GM23248 (cell line): Measurements from ENCODE around the gene PCCA. TPM values are rescaled to one million over a fixed set of nuclear protein-coding genes. Genes with fewer than 3 reads are reported as not detected.

Source experiments
- DNase-seq: peaks from one replicate; pipeline ENCODE4 v3.0.0-alpha.2; 2015
- H2AFZ ChIP-seq: fragments of 200-600 bp; sonication (generic); 2 replicates; pipeline ENCODE4 v1.6.1; 2016; ENCODE audit warnings: antibody characterized with exemption
- H3F3A ChIP-seq: fragments of 200-600 bp; sonication (generic); 2 replicates; pipeline ENCODE4 v1.6.1; 2016; ENCODE audit warnings: mild to moderate bottlenecking, antibody characterized with exemption, mixed run types; ENCODE audit not compliant: insufficient read depth
- H3K27ac ChIP-seq: fragments of 200-600 bp; sonication (generic); 2 replicates; pipeline ENCODE4 v1.5.1; 2016; ENCODE audit warnings: mild to moderate bottlenecking
- H3K27me3 ChIP-seq: fragments of 200-600 bp; sonication (generic); replicated peaks from 2 replicates; pipeline ENCODE4 v1.6.1; 2016; ENCODE audit warnings: mild to moderate bottlenecking; ENCODE audit not compliant: insufficient read depth
- H3K36me3 ChIP-seq: fragments of 200-600 bp; sonication (generic); 2 replicates; pipeline ENCODE4 v1.6.1; 2016; ENCODE audit warnings: low read depth, mild to moderate bottlenecking
- H3K4me1 ChIP-seq: fragments of 200-600 bp; sonication (generic); 2 replicates; pipeline ENCODE4 v1.6.1; 2016; ENCODE audit warnings: mild to moderate bottlenecking; ENCODE audit not compliant: insufficient read depth
- H3K4me2 ChIP-seq: fragments of 200-600 bp; sonication (generic); one replicate; pipeline ENCODE4 v1.6.1; 2016; ENCODE audit warnings: mild to moderate bottlenecking; ENCODE audit not compliant: unreplicated experiment
- H3K4me3 ChIP-seq: fragments of 200-600 bp; sonication (generic); 2 replicates; pipeline ENCODE4 v1.5.1; 2016; ENCODE audit warnings: mild to moderate bottlenecking
- H3K79me2 ChIP-seq: fragments of 200-600 bp; sonication (generic); 2 replicates; pipeline ENCODE4 v1.6.1; 2016; ENCODE audit warnings: mild to moderate bottlenecking; ENCODE audit not compliant: insufficient read depth
- H3K9ac ChIP-seq: fragments of 200-600 bp; sonication (generic); 2 replicates; pipeline ENCODE4 v1.6.1; 2016; ENCODE audit warnings: mild to moderate bottlenecking
- H3K9me2 ChIP-seq: fragments of 200-600 bp; sonication (generic); 2 replicates; pipeline ENCODE4 v1.6.1; 2016; ENCODE audit warnings: mixed run types, mild to moderate bottlenecking, moderate library complexity; ENCODE audit not compliant: insufficient read depth
- H3K9me3 ChIP-seq: fragments of 200-600 bp; sonication (generic); one replicate; pipeline ENCODE4 v1.6.1; 2017; ENCODE audit warnings: low read depth
- H4K20me1 ChIP-seq: fragments of 200-600 bp; sonication (generic); 2 replicates; pipeline ENCODE4 v1.6.0; 2016; ENCODE audit not compliant: insufficient read depth
- EZH2 ChIP-seq: fragments of 200-600 bp; sonication (generic); IDR thresholded peaks from 2 replicates; pipeline ENCODE4 v1.6.1; 2018; ENCODE audit warnings: antibody characterized with exemption, mild to moderate bottlenecking; ENCODE audit not compliant: insufficient read depth, poor library complexity, severe bottlenecking
- EZH2phosphoT487 ChIP-seq: fragments of 200-600 bp; sonication (generic); IDR thresholded peaks from 2 replicates; pipeline ENCODE4 v1.6.1; 2018; ENCODE audit warnings: antibody characterized with exemption, moderate library complexity, mild to moderate bottlenecking, low read depth; ENCODE audit not compliant: insufficient read depth
- whole genome bisulfite sequencing, 2 experiments: methylation state at CpG; one replicate each; pipeline ENCODE4 v1.1.6; 2015 to 2017; ENCODE audit warnings: low lambda C conversion rate in 2 of 2, low coverage in 1 of 2; ENCODE audit errors: missing lambda C conversion rate in 2 of 2; 5-methylcytosine and 5-hydroxymethylcytosine counted together
- in situ Hi-C: fragments of 300-500 bp; cut with MboI; formaldehyde crosslinking; loops from 2 replicates; pipeline ENCODE4 v1.15.0; 2020
- polyA plus RNA-seq: library from polyadenylated mRNA; unstranded; fragments of >200 nt; fragmentation: Nextera tagmentation; extraction: Ambion mirVana; gene quantifications from 2 replicates; pipeline ENCODE4 v1.2.1, GENCODE V29; 2016
- total RNA-seq: library from RNA; depleted of rRNA; stranded (reverse); fragments of >200 nt; shearing (Covaris generic); gene quantifications from 2 replicates; pipeline ENCODE4 v1.2.3, GENCODE V29; 2014

Gene PCCA
- total and polyA plus RNA-seq, 2 experiments from 2014 or later: 9.1 to 9.6 TPM

GRCh38 chr13:100356426-100356825, 267.5 kb downstream of the PCCA start:
- H3K9ac ChIP-seq: no peak overlapping the region
- no peaks in the 10 kb centered on the region for H4K20me1 ChIP-seq
- DNase-seq: no peak
- no peaks in the 10 kb centered on the region for H3K9me2 ChIP-seq
- H3K9me3 ChIP-seq: no peaks in the 10 kb centered on the region
- WGBS, 2 experiments: 48 to 61% methylated on average over 1 of the region's 1 CpG
- H3K4me2 ChIP-seq: no peak overlapping the region
- H2AFZ ChIP-seq: no peak overlapping the region
- in situ Hi-C loops: no loop called here
- no peak overlapping the region for H3K4me3 ChIP-seq
- H3F3A ChIP-seq: peaks cover 7% of the 10 kb centered on the region; the same call in 1 of the 2 replicates
- H3K27me3 ChIP-seq: no peaks in the 10 kb centered on the region
- no peaks in the 10 kb centered on the region for H3K79me2 ChIP-seq
- no peak overlapping the region for H3K27ac ChIP-seq
- no peaks in the 10 kb centered on the region; the same call in 1 of the 2 replicates for H3K4me1 ChIP-seq
- no peaks in the 10 kb centered on the region for H3K36me3 ChIP-seq
- no peak for TF ChIP-seq EZH2phosphoT487

GRCh38 chr13:100356889-100357288, 268.0 kb downstream of the PCCA start:
- peaks cover 12% of the 10 kb centered on the region; the same call in 1 of the 2 replicates for H3F3A ChIP-seq
- H3K4me3 ChIP-seq: no peak overlapping the region
- 77 to 82% methylated on average over 3 of the region's 3 CpGs for WGBS, 2 experiments
- no peaks in the 10 kb centered on the region for H3K9me2 ChIP-seq
- no peaks in the 10 kb centered on the region for H3K27me3 ChIP-seq
- no peaks in the 10 kb centered on the region for H4K20me1 ChIP-seq
- H3K9ac ChIP-seq: no peak overlapping the region
- H3K27ac ChIP-seq: no peak overlapping the region
- H3K36me3 ChIP-seq: no peaks in the 10 kb centered on the region
- TF ChIP-seq EZH2phosphoT487 (no peak), EZH2 (no peak)
- no peak overlapping the region for H2AFZ ChIP-seq
- H3K9me3 ChIP-seq: no peaks in the 10 kb centered on the region
- no peak for DNase-seq
- H3K79me2 ChIP-seq: no peaks in the 10 kb centered on the region
- peaks cover 3% of the 10 kb centered on the region for H3K4me1 ChIP-seq
- in situ Hi-C loops: no loop called here
- H3K4me2 ChIP-seq: no peak overlapping the region

GRCh38 chr13:100357764-100358163, 268.9 kb downstream of the PCCA start:
- H3K4me3 ChIP-seq: no peak overlapping the region
- no peak overlapping the region for H2AFZ ChIP-seq
- H3K9me2 ChIP-seq: no peaks in the 10 kb centered on the region
- no peaks in the 10 kb centered on the region for H3K79me2 ChIP-seq
- no peak overlapping the region for H3K9ac ChIP-seq
- H3K27me3 ChIP-seq: no peaks in the 10 kb centered on the region
- H3K4me2 ChIP-seq: no peak overlapping the region
- in situ Hi-C loops: no loop called here
- no peak overlapping the region for H3K27ac ChIP-seq
- no peak for DNase-seq
- no peaks in the 10 kb centered on the region for H3K9me3 ChIP-seq
- TF ChIP-seq EZH2phosphoT487 (no peak), EZH2 (no peak)
- H3F3A ChIP-seq: peaks cover 19% of the 10 kb centered on the region; the same call in 1 of the 2 replicates
- no peaks in the 10 kb centered on the region for H3K36me3 ChIP-seq
- 92 to 97% methylated on average over 1 of the region's 1 CpG for WGBS, 2 experiments
- peaks cover 7% of the 10 kb centered on the region for H3K4me1 ChIP-seq
- no peaks in the 10 kb centered on the region for H4K20me1 ChIP-seq

- no peak overlapping the region for H3K4me2 ChIP-seq
- H3K4me1 ChIP-seq: peaks cover 26% of the 10 kb centered on the region
- H3F3A ChIP-seq: peaks cover 40% of the 10 kb centered on the region
- DNase-seq: peak; percentile 78
- H2AFZ ChIP-seq: no peak overlapping the region
- in situ Hi-C loops: no loop called here
- H3K9me2 ChIP-seq: no peaks in the 10 kb centered on the region
- no peak overlapping the region for H3K4me3 ChIP-seq
- no peaks in the 10 kb centered on the region for H3K36me3 ChIP-seq
- H3K27me3 ChIP-seq: no peaks in the 10 kb centered on the region
- no peaks in the 10 kb centered on the region for H3K79me2 ChIP-seq
- WGBS, 2 experiments: 27 to 29% methylated on average over 2 of the region's 2 CpGs
- H4K20me1 ChIP-seq: no peaks in the 10 kb centered on the region
- H3K9me3 ChIP-seq: no peaks in the 10 kb centered on the region
- H3K9ac ChIP-seq: no peak overlapping the region
- peak overlapping the region; percentile 39; the same call in 1 of the 2 replicates for H3K27ac ChIP-seq
- TF ChIP-seq EZH2phosphoT487 (no peak), EZH2 (no peak)
Observed at GRCh38 chr13:100361504-100361903, 272.6 kb downstream of the PCCA start.

- WGBS, 2 experiments: 97 to 99% methylated on average over 2 of the region's 2 CpGs
- H3K4me2 ChIP-seq: no peak overlapping the region
- H3K4me1 ChIP-seq: peaks cover 26% of the 10 kb centered on the region
- no peaks in the 10 kb centered on the region for H3K27me3 ChIP-seq
- H3K4me3 ChIP-seq: no peak overlapping the region
- in situ Hi-C loops: no loop called here
- no peaks in the 10 kb centered on the region for H3K9me2 ChIP-seq
- H3K9ac ChIP-seq: no peak overlapping the region
- H3F3A ChIP-seq: peaks cover 40% of the 10 kb centered on the region
- TF ChIP-seq EZH2phosphoT487 (no peak), EZH2 (no peak)
- H4K20me1 ChIP-seq: no peaks in the 10 kb centered on the region
- H3K36me3 ChIP-seq: no peaks in the 10 kb centered on the region
- H3K79me2 ChIP-seq: no peaks in the 10 kb centered on the region
- no peak overlapping the region for H3K27ac ChIP-seq
- DNase-seq: no peak
- no peak overlapping the region for H2AFZ ChIP-seq
- H3K9me3 ChIP-seq: no peaks in the 10 kb centered on the region
Observed at GRCh38 chr13:100362371-100362770, 273.5 kb downstream of the PCCA start.
